Activated naive CD4-positive, alpha-beta T cell treated with anti-CD3 and anti-CD28 coated beads, Interleukin-2, amount 50 U/mL, for 16 hours (primary cell): Measurements from ENCODE around the gene TCFL5.
A peak's percentile ranks its signal among the peaks of the same experiment; 100 is the strongest.

Source experiments
- DNase-seq: peaks from one replicate; pipeline ENCODE4 v3.0.0-alpha.2; 2020

TCFL5 gene

GRCh38 chr20:62794007-62794724 lies 67.5 kb downstream of the TCFL5 start:
- peak; percentile 90 for DNase-seq

GRCh38 chr20:62793757-62794006 lies 67.9 kb downstream of the TCFL5 start:
- DNase-seq: no peak

GRCh38 chr20:62792940-62793756 lies 68.5 kb downstream of the TCFL5 start:
- DNase-seq: no peak

GRCh38 chr20:62792182-62792939 lies 69.3 kb downstream of the TCFL5 start:
- no peak for DNase-seq

- peak; percentile 69 for DNase-seq
Observed at GRCh38 chr20:62791301-62792181, 70.1 kb downstream of the TCFL5 start.
